IMR-90 (cell line): Measurements from ENCODE around the gene CRYBA2. TPM values are rescaled to one million over a fixed set of nuclear protein-coding genes. Genes with fewer than 3 reads are reported as not detected.

Source experiments
- ATAC-seq: fragments of 200-7000 bp; cut with Tn5 transposase; 2 replicates; pipeline ENCODE4 v1.9.1; 2020; ENCODE audit warnings: low read depth, mild to moderate bottlenecking, moderate library complexity
- BruUV-seq: library from RNA; stranded (reverse); fragments of 400-500 nt; replicated peaks from 2 replicates; lab custom pipeline; 2021; lab: Mats Ljungman, UMichigan
- CTCF ChIA-PET: fragments of 300-600 bp; formaldehyde crosslinking; extraction: SDS; loops from one replicate; lab custom pipeline; 2021; ENCODE audit warnings: antibody characterized with exemption; lab: Yijun Ruan, JAX
- POLR2A ChIA-PET: fragments of 300-600 bp; sonication (Branson Sonifier 250); formaldehyde crosslinking; loops from one replicate; lab custom pipeline; 2022; ENCODE audit warnings: antibody characterized with exemption; ENCODE audit not compliant: unreplicated experiment; lab: Charles Lee
- DNase-seq: peaks from one replicate; pipeline ENCODE4 v3.0.0; 2013
- H2AFZ ChIP-seq: replicated peaks from 2 replicates; pipeline ENCODE3; 2013; ENCODE audit warnings: low read length, mild to moderate bottlenecking; ENCODE audit not compliant: poor library complexity
- H2AK5ac ChIP-seq: 2 replicates; pipeline ENCODE4 v1.6.1; 2013; ENCODE audit warnings: low read depth, low read length, inconsistent platforms
- H2AK9ac ChIP-seq: replicated peaks from 2 replicates; pipeline ENCODE3; 2013; ENCODE audit warnings: mild to moderate bottlenecking, low read depth, low read length, moderate library complexity; ENCODE audit not compliant: poor library complexity
- H2BK120ac ChIP-seq: 2 replicates; pipeline ENCODE4 v1.6.1; 2013; ENCODE audit warnings: low read depth, low read length, inconsistent platforms
- H2BK15ac ChIP-seq: 3 replicates; pipeline ENCODE4 v1.6.1; 2013; ENCODE audit warnings: low read depth, low read length, inconsistent platforms
- H2BK20ac ChIP-seq: 2 replicates; pipeline ENCODE4 v1.6.1; 2013; ENCODE audit warnings: low read depth, mild to moderate bottlenecking, inconsistent platforms, low read length, moderate library complexity
- H2BK5ac ChIP-seq: 2 replicates; pipeline ENCODE4 v1.6.1; 2013; ENCODE audit warnings: mild to moderate bottlenecking, low read depth, low read length, inconsistent platforms; ENCODE audit not compliant: poor library complexity, severe bottlenecking
- H3K14ac ChIP-seq: replicated peaks from 2 replicates; pipeline ENCODE4 v1.6.1; 2013; ENCODE audit warnings: low read depth, low read length, inconsistent platforms
- H3K18ac ChIP-seq: 2 replicates; pipeline ENCODE4 v1.6.1; 2013; ENCODE audit warnings: low read depth, low read length, control low read depth
- H3K23ac ChIP-seq: 2 replicates; pipeline ENCODE4 v1.6.1; 2013; ENCODE audit warnings: low read depth, low read length, inconsistent platforms
- H3K27ac ChIP-seq: 2 replicates; pipeline ENCODE4 v1.5.1; 2013; ENCODE audit warnings: mild to moderate bottlenecking, control low read depth, low read length; ENCODE audit not compliant: insufficient read depth
- H3K27me3 ChIP-seq: 2 replicates; pipeline ENCODE4 v1.6.1; 2013; ENCODE audit warnings: low read length; ENCODE audit not compliant: control insufficient read depth, insufficient read depth
- H3K36me3 ChIP-seq: 2 replicates; pipeline ENCODE4 v1.6.1; 2013; ENCODE audit warnings: low read length, mixed read lengths; ENCODE audit not compliant: control insufficient read depth, insufficient read depth
- H3K4ac ChIP-seq: 2 replicates; pipeline ENCODE4 v1.6.1; 2013; ENCODE audit warnings: low read depth, low read length, inconsistent platforms
- H3K4me1 ChIP-seq: 2 replicates; pipeline ENCODE4 v1.6.1; 2013; ENCODE audit warnings: low read length, mixed read lengths; ENCODE audit not compliant: control insufficient read depth, insufficient read depth
- H3K4me2 ChIP-seq: 2 replicates; pipeline ENCODE4 v1.6.1; 2013; ENCODE audit warnings: low read depth, mild to moderate bottlenecking, control low read depth, low read length, moderate library complexity
- H3K4me3 ChIP-seq: 2 replicates; pipeline ENCODE4 v1.5.1; 2013; ENCODE audit warnings: low read depth, mild to moderate bottlenecking, control low read depth, low read length, moderate library complexity; ENCODE audit not compliant: insufficient read depth
- H3K56ac ChIP-seq: 2 replicates; pipeline ENCODE4 v1.6.1; 2013; ENCODE audit warnings: low read length, inconsistent platforms; ENCODE audit not compliant: insufficient read depth; ENCODE audit errors: extremely low read depth
- H3K79me1 ChIP-seq, 2 experiments: 2 replicates each; pipeline ENCODE4 v1.6.1; 2013; ENCODE audit warnings: low read length in 2 of 2, inconsistent platforms in 1 of 2, low read depth in 1 of 2
- H3K9ac ChIP-seq: 2 replicates; pipeline ENCODE4 v1.6.1; 2013; ENCODE audit warnings: low read depth, low read length, control low read depth
- H3K9me1 ChIP-seq: 2 replicates; pipeline ENCODE4 v1.6.1; 2013; ENCODE audit warnings: low read length, inconsistent platforms; ENCODE audit not compliant: insufficient read depth
- H3K9me3 ChIP-seq: 2 replicates; pipeline ENCODE4 v1.6.1; 2013; ENCODE audit warnings: low read length; ENCODE audit not compliant: control insufficient read depth, insufficient read depth
- H4K20me1 ChIP-seq: 2 replicates; pipeline ENCODE4 v1.6.1; 2013; ENCODE audit warnings: low read length, inconsistent platforms; ENCODE audit not compliant: insufficient read depth
- H4K5ac ChIP-seq: 2 replicates; pipeline ENCODE4 v1.6.1; 2013; ENCODE audit warnings: mild to moderate bottlenecking, low read depth, low read length, control low read depth
- H4K8ac ChIP-seq, 2 experiments: 2 replicates each; pipeline ENCODE4 v1.6.1; 2013; ENCODE audit warnings: low read depth in 2 of 2, low read length in 2 of 2, control low read depth in 1 of 2, inconsistent platforms in 1 of 2
- H4K91ac ChIP-seq: 2 replicates; pipeline ENCODE4 v1.6.1; 2013; ENCODE audit warnings: low read depth, low read length, inconsistent platforms; ENCODE audit not compliant: insufficient read depth
- BHLHE40 ChIP-seq: fragments of 150-350 bp; IDR thresholded peaks from 2 replicates; pipeline ENCODE4 v1.6.1; 2016; ENCODE audit warnings: mild to moderate bottlenecking, low read depth, low read length
- CTCF ChIP-seq: conservative IDR thresholded peaks from 2 replicates; pipeline ENCODE4 v1.5.1; 2012; ENCODE audit warnings: mild to moderate bottlenecking, low read depth, low read length, improper control_type of control experiment
- FOS ChIP-seq: fragments of 150-350 bp; IDR thresholded peaks from 2 replicates; pipeline ENCODE4 v1.6.1; 2016; ENCODE audit warnings: low read depth, low read length
- MAZ ChIP-seq: IDR thresholded peaks from 2 replicates; pipeline ENCODE4 v1.6.1; 2012; ENCODE audit warnings: low read depth, mild to moderate bottlenecking, low read length, improper control_type of control experiment, moderate library complexity, borderline replicate concordance
- MXI1 ChIP-seq: IDR thresholded peaks from 2 replicates; pipeline ENCODE4 v1.6.1; 2012; ENCODE audit warnings: low read depth, mild to moderate bottlenecking, low read length, moderate library complexity, borderline replicate concordance
- USF2 ChIP-seq: fragments of 150-350 bp; IDR thresholded peaks from 2 replicates; pipeline ENCODE4 v1.6.1; 2017; ENCODE audit warnings: mild to moderate bottlenecking, antibody characterized with exemption, low read length, low read depth
- WGBS, 2 experiments: methylation state at CpG; one replicate each; pipeline versions ENCODE4 v1.1.5 to v1.1.7; 2013; ENCODE audit warnings: missing lambda C conversion rate in 2 of 2; ENCODE audit not compliant: insufficient read length in 1 of 2; ENCODE audit errors: extremely low coverage in 2 of 2; 5-methylcytosine and 5-hydroxymethylcytosine counted together
- dilution Hi-C: fragments of 300-500 bp; cut with HindIII; formaldehyde crosslinking; loops from one replicate; pipeline ENCODE4 v1.14.3; 2018; ENCODE audit warnings: low sequenced_read_pairs; ENCODE audit not compliant: unreplicated experiment
- in situ Hi-C: fragments of 300-500 bp; cut with MboI; formaldehyde crosslinking; loops from 3 replicates; pipeline ENCODE4 v1.14.3; 2019; ENCODE audit warnings: low sequenced_read_pairs, inconsistent platforms, mixed read lengths
- intact Hi-C: fragments of 100-400 bp; cut with micrococcal nuclease; formaldehyde crosslinking; loops from 2 replicates; pipeline ENCODE4 v1.10.0; 2022
- polyA plus RNA-seq, 3 experiments: library from polyadenylated mRNA; depleted of rRNA; stranded (reverse); fragments of >200 nt; gene quantifications; 2 replicates each; pipeline ENCODE4 v1.2.3, GENCODE V29; 2012; ENCODE audit warnings: low replicate concordance in 1 of 3
- total RNA-seq: library from RNA; depleted of rRNA; stranded (reverse); fragments of >200 nt; gene quantifications from 2 replicates; pipeline ENCODE4 v1.2.3, GENCODE V29; 2012

CRYBA2 gene
- total and polyA plus RNA-seq, 2 of the 4 experiments (the other 2 are of a cell fraction), result not detected

GRCh38 chr2:219018286-219018685, 25.1 kb upstream of the CRYBA2 start:
- Histone ChIP-seq H3K18ac (no peak overlapping the region), H2AFZ (no peak overlapping the region), H3K27me3 (peaks cover 67% of the 10 kb centered on the region), H3K14ac (no peak overlapping the region), H2BK20ac (no peak overlapping the region), H3K27ac (no peak overlapping the region), H3K23ac (no peak overlapping the region), H3K36me3 (no peaks in the 10 kb centered on the region), H2AK9ac (no peak overlapping the region), H2BK120ac (no peak overlapping the region), H3K9me1 (peaks cover 3% of the 10 kb centered on the region; the same call in 1 of the 2 replicates), H4K20me1 (no peaks in the 10 kb centered on the region), H4K8ac (no peak overlapping the region), H3K4ac (no peak overlapping the region), H4K91ac (no peak overlapping the region), H4K5ac (no peak overlapping the region), H2BK5ac (no peak overlapping the region), H3K4me3 (no peak overlapping the region), H3K4me2 (no peak overlapping the region), H2AK5ac (no peak overlapping the region), H2BK15ac (no peak overlapping the region), H3K9ac (no peak overlapping the region), H3K56ac (no peak overlapping the region), H3K4me1 (no peaks in the 10 kb centered on the region), H3K79me1 (no peaks in the 10 kb centered on the region), H3K9me3 (no peaks in the 10 kb centered on the region)
- ChIA-PET CTCF (interaction anchor here (0.9 kb wide), 1 partner anchor 12 kb away, joined by 4 read pairs; no protein-coding TSS in a partner anchor), POLR2A (no interaction called here)
- intact Hi-C loops (no loop called here), dilution Hi-C loops (no loop called here), in situ Hi-C loops (no loop called here)
- no peak for DNase-seq
- no peak for TF ChIP-seq MXI1
- TF ChIP-seq CTCF, result no peak
- no peak for TF ChIP-seq MAZ
- TF ChIP-seq USF2, result no peak
- no peak for TF ChIP-seq BHLHE40
- no peak for TF ChIP-seq FOS
- 80% methylated on average over 1 of the region's 7 CpGs; no CpG with 5 or more reads in 1 of the 2 experiments for WGBS, 2 experiments
- no TSS peak for BruUV-seq
- ATAC-seq, result no peak
